ENCODE measurements around the gene SEMA3F.

Gene SEMA3F

DNA sequence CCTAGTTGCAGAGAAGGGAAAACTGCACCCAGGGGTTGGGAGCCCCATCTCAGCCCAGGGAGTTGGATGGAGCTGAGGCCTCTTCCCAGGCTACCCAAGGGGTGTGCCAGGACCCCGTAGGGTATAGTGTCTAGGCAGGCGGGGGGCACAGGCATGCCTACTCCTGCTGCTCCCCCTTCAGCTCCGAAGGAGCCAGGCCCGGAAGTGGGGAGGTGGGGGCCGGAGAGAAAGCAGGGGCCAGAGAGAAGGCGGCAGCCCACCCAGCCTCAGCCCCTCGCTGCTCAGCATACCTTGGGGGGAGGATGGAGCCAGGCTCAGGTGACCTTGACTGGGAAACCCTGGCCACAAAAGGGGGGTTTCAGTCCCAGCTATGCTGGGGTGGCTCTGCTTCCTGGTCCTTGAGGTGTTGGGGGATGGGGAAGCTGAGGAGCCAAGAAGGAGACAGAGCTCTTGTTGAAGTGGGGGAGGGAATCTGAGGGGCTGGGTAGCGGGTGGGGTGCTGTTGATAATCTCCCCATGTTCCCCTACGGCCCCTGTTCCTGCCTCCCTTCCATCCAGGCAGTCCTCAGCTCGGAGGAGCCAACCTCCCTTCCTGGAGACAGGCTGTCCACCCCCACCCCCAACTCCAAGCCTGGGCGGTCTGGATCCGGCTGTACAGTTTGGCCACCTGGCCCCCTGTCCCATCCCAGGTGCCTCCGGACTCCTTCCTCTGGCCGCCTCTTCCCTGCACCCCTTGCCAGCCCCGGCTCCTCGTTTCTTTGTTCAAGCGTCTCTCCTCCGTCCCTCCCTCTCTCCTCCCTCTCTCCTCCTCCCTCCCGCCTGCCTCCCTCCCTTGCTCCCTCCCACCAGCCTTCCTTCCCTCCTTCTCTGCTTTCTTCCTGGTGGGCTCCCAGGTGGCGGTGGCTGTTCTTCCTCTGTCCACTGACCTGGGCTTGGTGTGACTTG, 1.7 kb downstream of the SEMA3F start:
- DNase-seq, result no peak

DNA sequence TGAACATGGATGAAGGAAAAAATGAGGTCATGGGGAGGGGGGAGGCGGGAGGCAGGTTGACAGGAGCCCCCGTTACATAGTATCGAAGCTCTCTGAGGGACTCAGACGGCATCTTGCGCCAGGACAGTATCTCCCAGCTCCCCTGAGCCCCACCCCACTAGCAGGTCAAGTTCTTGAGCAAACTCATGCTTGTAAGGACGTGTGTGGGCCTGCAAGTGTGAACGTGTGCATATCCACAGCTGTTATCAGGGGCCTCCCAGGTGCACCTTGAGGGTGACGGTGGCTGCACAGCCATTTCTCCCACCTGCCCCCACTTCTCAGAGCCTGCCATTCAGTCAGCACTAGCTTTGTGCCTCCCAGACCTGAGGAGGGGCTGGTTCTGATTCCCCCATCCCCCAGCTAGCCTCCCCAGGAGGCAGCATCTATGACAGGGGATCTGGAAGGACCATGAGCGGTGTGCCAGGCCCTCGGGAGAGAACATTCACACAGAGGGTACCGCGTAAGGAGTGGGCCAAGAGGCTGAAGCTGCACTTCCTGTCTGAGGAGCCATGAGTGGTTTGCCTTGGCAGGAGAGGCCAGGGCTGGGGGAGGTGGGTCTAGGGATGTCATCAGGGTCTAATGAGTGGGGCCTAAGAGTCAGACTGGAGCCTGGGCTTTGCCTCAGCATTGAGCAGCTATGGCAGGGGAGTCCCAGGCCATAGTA, 2.9 kb downstream of the SEMA3F start:
- DNase-seq, result no peak

- DNase-seq, result no peak
These were observed 3.5 kb downstream of the SEMA3F start for GRCh38 chr3:50158530-50159146.

DNA sequence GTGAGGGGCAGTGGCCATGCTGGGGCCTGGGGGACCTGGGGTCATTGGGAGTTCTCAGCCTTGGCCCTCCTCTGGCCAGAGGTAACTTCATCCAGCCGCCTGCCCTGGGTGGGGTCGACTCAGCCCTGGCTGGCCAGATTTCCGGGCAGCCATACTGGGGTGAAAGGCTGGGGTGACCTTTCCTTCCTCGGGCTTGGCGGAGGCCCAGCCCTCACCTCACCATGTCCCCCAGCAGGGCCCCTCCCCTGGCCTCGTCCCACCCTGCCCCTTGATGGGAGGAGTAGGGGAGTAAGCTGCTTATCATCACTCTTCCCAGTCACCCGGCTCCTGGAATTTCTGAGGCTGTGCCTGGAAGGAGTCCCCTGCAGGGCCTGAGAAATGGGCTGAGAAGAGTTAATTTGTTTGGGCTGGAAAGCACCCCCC, 5.4 kb downstream of the SEMA3F start:
- no peak for DNase-seq

DNA sequence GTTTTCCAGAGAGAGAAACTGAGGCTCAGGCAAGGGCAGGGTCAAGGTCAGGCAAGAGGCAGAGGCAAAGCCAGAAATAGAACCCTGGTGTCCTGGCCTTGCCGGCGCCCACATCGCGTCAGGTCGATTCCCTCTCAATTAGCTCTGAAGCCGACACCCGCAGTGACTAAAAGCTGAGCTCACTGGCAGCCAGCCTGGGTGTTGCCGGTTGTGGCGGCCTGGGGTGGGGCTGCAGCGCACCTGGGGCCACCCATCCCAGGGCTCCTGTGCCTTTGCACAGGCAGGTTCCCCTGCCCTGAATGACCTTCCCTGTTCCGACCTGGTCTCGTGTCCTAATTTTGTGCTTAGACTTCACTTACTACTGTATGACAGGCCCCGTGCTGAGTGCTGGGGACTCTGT, 6.2 kb downstream of the SEMA3F start:
- DNase-seq, result no peak

GRCh38 chr3:50162034-50162883, 7.1 kb downstream of the SEMA3F start:
- no peak for DNase-seq

GRCh38 chr3:50163572-50164455, 8.7 kb downstream of the SEMA3F start:
- DNase-seq, result no peak

DNA sequence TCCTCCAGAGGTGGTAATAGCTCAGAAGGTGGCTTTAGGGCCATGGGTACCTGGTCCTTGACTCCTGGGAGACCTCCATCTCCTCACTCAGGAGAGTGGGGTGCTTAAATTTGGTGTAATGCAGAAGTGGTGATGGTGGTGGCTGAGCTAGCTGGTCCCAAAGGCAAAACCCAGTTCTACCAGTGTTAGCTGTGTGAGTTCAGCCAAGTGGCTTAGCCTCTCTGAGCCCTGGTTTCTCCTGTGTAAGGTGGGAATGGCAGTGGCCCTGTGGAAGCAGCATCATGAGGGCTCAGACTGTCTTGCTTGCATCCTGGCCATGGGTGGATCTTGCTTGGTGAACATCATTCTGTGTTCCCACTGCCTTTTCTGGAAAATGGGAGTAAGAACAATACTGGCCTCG, 9.4 kb downstream of the SEMA3F start:
- no peak for DNase-seq

DNA sequence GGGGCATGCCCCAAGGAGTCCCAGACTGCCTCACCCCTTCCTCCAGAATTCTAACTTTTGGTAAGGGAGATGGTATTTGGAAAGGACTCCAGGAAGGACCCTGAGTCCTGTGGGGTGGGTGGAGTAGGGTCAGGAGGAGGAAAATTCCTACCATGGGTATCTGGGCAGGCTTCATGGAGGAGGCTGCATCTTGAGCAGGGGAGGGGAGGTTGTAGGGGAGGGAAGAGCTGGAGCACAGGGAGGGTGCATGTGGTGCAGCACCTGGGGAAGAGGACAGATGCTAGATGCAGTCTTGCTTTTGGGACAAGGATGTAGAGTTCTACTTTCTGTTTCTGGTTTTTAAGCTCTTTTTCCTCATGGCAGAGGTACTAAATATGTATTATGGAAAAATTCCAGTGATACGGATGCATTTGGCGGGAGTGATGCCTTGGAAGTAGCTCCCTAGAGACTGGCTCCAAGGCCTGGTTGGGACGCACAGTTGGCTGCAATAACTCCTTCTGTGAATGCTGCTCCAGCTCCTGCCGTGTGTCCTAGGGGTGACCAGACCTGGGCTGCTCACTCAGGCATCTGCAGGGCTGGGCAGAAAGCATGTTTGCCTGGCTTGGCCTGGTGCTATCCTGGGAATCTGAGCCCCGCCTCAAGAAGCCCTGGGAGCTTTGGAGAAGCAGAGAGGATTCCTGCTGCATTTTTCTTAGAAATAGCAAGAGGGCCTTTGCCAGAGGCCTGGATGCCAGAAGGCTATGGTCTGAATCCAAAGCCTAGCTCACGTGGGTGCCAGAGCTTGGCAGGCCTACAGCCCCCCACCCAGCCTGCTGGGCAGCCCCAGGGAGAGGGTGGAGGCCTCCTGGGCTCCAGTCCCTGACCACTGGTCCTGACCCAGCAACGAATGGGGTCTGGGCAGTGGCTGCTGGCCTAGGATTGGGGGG, 10.1 kb downstream of the SEMA3F start:
- DNase-seq, result no peak

DNA sequence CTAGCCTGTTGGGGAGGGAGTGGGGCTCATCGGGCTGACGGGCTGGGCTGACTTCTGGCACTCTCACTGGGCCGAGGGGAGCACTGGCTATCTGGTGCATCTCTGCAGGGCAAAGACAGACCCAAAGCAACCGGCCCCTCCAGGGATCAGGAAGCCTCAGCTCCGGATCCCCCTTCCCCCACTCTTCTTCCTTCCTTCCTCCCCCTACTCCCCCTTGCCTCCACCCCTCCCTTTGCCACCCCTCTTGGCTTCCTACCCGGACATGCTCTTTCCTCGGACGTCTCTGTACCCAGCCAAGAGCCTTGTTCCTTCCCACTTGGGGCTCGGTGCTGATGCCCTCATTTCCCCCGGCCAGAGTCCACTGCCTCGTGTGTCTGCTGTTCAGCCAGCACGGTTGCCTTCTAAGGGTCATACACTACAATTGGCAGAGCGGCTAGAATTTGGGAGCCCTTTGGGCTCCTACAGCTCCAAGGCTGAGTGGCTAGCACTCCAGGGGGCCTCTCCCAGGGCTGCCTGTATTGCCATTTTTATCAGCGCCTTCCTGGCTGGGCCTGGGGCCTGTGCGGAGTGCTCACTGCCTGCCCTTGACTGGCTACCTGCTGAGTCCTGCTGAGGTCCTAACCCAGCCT, 10.9 kb downstream of the SEMA3F start:
- no peak for DNase-seq

DNA sequence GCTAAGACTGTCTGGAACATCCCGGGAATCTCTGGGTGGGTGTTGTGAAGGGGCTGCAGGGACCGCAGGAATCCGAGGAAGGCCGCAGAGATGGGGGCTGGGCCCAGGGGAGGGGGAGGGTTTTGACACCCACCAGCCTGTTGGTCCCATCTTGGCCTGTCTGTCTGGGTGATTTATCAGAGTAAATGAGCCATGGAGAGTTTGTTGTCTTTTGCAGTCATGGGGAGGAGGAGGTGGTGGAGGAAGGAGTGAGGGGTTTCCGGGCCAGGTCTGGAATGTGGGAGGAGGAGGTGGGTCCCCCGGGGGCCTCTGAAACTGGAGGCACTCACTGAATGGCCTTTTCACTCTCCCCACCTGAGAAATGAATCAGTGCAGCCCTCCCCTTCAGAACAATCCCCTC, 11.5 kb downstream of the SEMA3F start:
- no peak for DNase-seq

GRCh38 chr3:50167069-50167840, 12.1 kb downstream of the SEMA3F start:
- no peak for DNase-seq

GRCh38 chr3:50167841-50168209, 12.7 kb downstream of the SEMA3F start:
- DNase-seq, result no peak

- DNase-seq, result no peak
These were observed 13.3 kb downstream of the SEMA3F start for GRCh38 chr3:50168388-50168787.

DNA sequence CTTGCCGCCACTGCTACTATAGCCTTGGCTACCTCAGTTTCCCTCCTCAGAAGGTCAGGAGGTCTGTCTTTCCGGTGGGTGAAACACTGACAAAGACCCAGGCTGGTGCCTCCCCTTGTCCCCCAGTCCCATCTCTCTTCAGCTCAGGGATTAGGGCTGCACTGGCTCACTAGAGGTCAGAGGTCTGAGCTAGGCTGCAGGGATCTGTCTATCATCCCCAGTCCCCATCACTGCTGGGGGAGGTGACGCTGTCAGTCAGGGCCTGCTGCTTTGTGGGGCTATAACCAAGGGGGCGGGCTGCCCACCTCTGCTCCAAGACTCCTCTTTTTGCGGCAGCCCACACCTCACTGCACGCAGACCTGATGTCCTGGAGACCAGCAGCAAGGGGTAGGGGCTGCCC, 13.7 kb downstream of the SEMA3F start:
- DNase-seq, result no peak

- DNase-seq, result no peak
These were observed 14.2 kb downstream of the SEMA3F start for GRCh38 chr3:50169232-50169832.

GRCh38 chr3:50169858-50170257, 14.7 kb downstream of the SEMA3F start:
- no peak for DNase-seq

GRCh38 chr3:50170689-50171088, 15.6 kb downstream of the SEMA3F start:
- no peak for DNase-seq
